Neural progenitor cell (in vitro differentiated cells): ENCODE measurements around the gene GLCCI1.

Experiments
- CTCF ChIP-seq: fragments of 200-600 bp; sonication (generic); IDR thresholded peaks from 2 replicates; pipeline ENCODE4 v1.5.1; 2017; ENCODE audit warnings: antibody characterized with exemption, mild to moderate bottlenecking
- EZH2phosphoT487 ChIP-seq: fragments of 200-600 bp; sonication (generic); IDR thresholded peaks from 2 replicates; pipeline ENCODE4 v1.6.1; 2017; ENCODE audit warnings: antibody characterized with exemption

DNA sequence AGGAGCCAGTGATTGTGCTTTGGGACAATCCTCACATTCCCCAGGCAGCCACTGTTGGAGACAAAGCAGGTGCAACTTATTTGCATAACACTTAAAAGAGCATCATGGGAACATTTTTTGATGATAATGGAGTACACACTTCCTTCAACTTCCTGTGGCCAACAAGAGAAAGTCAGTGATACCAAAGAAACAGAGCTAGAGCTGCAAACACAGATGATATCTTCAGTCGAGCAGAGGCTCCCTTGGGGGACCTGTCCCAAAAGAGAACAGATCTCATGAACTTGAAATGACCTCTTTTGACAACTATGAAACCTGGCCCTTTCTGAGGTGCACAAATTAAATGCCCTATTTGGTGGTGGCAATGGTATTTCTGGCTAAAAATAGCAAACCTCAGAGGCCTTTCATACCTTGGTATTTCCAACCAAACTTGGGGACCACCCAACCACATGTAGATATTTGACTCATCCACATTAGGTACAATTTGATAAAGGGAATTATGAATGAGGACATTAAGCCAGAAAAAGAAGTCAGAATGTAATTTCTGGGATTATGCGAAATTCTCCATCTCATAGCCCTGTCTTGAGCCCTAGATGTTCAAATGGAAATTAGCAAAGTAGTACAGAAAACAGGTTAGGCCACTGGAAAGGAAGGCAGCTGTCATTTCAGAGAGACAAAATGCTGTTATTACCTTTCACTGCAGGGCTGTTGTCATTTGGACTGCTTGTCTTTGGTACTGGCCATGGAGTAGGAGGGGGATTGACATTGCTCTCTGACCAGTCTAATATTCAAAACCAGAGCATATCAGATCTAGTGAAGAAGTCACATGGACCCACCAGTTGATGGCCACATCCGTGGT, 147.2 kb downstream of the GLCCI1 start:
- TF ChIP-seq CTCF: no peak
- TF ChIP-seq EZH2phosphoT487: no peak
